Activated effector memory CD4-positive, alpha-beta T cell treated with anti-CD3 and anti-CD28 coated beads, Interleukin-2, amount 50 U/mL, for 16 hours (primary cell): ENCODE measurements around the gene PNKP.
"Not testable (repeated sequence)": the region's sequence is repeated elsewhere in the genome, so short reads cannot be mapped to it uniquely, and the experiment has no call there.

Source experiments
- DNase-seq: peaks from one replicate; pipeline ENCODE4 v3.0.0-alpha.2; 2020

PNKP gene

DNA sequence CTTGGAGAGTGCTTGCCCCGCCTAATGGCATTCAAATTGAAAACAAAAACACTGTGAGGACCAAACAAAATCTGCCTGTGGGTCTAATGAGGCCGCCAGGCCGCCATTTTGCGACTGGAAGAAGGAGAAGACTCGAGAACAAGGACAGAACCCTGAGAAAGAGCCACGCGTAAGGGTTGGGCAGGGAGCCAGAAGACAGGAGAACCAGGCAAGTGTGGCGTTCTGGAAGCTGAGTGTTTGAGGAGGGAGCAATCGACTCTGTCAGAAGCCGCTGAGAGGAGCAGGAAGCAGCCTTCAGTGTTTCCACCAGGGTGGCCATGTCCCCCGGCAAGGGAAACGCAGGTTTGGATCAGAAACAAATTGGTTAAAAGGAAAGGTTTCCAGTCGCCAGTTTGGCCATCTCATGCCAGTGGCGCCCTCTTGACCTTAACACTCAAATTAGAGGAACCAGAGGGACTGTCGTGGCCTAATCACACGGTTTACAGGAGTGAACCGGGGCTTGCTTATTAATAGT, 26.6 kb downstream of the PNKP start:
- no peak for DNase-seq

- no peak for DNase-seq
Measured at GRCh38 chr19:49840321-49840720, 27.1 kb downstream of the PNKP start.

GRCh38 chr19:49839713-49840112, 27.7 kb downstream of the PNKP start:
- no peak for DNase-seq

DNA sequence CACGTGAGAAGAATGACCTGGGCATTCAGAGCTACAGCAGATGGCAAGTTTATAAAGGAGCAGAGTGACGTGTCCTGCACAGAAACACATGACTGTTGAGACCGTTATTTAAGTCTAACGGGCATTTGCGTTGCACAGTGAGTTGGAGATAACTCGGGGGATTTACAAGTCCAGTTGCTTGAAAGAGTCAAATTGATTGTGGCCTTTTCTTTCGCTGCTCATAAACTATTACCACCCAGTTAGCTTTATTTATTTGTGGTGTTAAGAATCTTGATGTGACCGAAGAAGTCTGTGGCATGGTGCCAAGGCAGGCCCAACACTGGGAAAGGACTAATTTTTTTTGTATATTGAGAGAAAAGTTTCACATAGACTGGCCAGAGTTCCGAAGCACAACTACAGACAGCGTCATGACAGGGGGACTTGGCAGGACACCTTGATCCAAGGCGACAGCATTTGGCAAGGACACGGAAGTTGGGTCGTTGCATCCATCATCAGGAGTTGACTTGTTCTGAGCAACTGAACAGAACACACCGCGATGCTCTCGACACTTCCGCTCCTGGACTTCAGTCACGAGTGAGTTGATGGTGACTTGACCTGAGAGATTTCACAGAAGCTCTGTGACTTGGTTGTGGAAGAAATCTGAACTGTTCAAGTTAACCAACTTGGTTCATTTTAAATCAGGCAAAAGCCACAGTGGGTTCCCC, 28.3 kb downstream of the PNKP start:
- no peak for DNase-seq

DNA sequence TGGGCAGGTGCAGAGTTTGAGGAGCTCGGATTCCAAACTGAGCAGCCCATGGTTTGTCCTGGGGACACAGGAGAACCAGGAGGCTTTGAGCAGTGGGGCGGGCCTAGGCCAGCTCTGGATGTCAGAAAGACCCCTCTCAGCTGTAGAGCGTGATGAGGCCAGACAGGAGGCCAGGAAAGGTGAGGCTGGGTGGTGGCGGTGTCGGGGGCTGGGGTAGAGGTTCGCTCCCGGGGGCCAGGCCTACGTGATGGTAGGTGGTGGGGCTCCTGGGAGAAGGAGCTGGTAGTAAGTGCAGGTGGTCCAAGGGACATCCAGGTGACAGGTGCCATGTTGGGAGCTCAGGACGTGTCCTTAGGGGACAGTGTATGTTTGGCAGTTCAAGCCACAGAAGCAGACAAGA, 30.0 kb downstream of the PNKP start:
- no peak for DNase-seq

DNA sequence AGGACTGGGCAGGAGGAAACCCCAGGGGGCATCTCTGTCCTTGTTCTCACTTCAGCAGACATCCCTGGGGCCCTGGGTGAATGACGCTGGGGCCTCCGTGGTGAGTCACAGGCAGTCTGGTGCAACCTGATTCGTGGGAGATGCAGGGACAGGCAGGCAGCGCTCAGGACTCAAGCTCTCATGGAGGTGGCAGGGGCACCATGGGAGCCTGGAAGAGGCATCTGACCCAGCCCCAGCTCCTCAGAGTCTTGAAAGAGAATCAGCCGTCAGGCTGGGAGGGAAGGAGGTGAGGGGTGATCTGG, 30.4 kb downstream of the PNKP start:
- no peak for DNase-seq

- DNase-seq = no peak
Measured at GRCh38 chr19:49836176-49837008, 31.0 kb downstream of the PNKP start.

- DNase-seq = no peak
Measured at GRCh38 chr19:49835562-49835961, 31.8 kb downstream of the PNKP start.

DNA sequence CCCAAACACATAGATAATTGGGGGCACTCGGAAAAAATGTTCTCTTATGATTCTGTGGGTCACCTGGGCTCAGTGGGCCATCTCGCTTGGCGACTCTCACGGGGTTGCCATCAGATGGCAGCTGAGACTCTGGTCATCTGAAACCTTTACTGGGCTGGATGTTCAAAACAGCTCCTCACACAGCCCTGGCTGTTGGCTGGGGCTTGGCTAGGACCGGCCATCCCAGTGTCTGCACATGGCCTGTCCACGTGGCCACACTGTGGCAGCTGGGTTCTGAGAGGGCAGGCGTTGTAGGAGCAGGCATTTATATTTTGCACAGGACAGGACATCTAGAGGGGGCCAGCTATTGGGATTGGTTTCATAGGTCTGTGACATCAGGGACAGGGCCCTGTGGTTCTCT, 33.8 kb downstream of the PNKP start:
- DNase-seq = no peak

DNA sequence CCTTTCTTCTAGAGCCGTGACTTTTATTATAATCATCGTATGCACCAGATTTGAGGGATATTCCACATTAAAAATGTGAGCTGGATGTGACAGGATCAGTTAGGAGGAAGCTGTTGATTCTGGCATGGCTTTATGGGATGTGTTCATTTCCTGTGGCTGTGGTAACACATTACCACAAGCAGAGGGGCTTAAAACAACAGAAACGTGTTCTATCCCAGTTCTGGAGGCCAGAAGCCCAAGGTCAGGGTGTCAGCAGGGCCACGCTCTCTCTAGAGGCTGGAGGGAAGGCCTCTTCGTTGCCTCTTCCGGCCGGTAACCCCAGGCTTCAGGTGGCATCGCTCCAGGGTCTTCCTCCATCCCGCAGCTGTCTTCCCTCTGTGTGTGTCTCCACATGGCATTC, 34.8 kb downstream of the PNKP start:
- no peak for DNase-seq

DNA sequence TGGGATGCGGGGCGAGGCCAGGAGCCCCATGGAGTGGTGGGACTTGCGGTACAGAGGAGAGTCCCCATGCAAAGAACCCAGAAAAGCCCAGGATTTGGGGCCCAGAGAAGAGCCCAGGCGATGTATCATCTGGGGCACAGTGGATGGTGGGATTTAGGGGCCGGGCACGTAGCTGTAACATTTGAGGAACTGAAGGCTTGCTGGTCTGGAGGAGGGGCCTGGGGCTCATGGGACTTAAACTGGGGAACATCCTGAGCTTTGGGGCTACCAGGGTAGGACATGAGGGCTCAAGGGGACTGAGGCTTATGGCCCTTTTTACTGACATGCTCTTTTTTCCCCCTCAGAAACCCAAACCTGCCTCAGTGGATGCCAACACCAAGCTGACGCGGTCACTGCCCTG, 35.8 kb downstream of the PNKP start:
- no peak for DNase-seq

GRCh38 chr19:49830766-49831165, 36.6 kb downstream of the PNKP start:
- no peak for DNase-seq

- no peak for DNase-seq
Measured at GRCh38 chr19:49829721-49830120, 37.7 kb downstream of the PNKP start.

DNA sequence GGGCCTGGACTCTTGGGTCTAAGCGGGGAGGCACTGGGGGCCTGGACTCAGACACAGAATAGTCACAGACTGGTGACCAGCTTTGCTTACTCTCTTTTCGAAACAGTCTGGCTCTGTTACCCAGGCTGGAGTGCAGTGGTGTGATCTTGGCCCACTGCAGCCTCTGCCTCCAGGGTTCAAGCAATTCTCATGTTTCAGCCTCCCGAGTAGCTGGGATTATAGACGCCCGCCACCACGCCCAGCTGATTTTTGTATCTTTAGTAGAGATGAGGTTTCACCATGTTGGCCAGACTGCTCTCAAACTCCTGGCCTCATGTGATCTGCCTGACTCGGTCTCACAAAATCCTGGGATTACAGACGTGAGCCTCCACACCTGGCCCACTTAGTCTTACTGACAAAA, 38.2 kb downstream of the PNKP start:
- DNase-seq = no peak

DNA sequence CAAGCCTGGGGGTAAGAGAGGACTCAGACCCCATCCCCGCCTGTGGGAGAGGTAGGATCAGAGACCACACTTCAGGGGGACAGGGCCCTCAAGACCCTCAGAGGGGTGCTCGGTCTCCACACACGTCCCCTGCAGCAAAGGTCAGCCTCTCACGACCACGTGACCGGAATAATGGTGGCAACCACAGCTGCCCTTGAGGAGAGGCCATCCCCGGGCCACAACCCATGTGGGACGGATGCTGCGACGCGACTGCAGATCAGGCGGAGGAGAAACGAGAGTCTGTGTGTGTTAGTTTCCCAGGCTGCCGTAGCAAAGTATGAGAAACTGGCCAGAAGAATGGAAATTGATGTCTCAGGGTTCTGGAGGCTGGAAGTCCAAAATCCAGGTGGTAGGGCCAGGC, 40.3 kb downstream of the PNKP start:
- no peak for DNase-seq

GRCh38 chr19:49824662-49825061, 42.7 kb downstream of the PNKP start:
- no peak for DNase-seq

- DNase-seq = no peak
Measured at GRCh38 chr19:49823472-49823871, 43.9 kb downstream of the PNKP start.

DNA sequence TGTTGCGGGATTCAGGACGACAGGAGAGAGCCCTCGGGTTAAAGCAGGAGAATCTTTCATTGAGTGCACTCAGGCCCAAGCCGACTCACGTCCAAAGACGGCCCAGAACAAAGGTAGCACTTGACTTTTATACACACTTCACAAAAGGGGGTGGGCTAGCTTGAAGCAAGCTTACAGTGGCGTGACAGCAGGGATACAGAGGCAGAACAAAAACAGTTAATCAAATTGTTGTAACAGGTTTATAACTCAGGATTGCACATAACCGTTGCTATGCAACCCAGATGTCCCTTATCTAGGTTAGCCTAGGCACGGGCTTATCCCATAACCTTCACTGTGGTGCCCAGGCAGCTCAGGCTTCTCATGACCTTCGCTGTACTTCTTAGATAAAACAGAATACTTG, 47.3 kb downstream of the PNKP start:
- DNase-seq = no peak

DNA sequence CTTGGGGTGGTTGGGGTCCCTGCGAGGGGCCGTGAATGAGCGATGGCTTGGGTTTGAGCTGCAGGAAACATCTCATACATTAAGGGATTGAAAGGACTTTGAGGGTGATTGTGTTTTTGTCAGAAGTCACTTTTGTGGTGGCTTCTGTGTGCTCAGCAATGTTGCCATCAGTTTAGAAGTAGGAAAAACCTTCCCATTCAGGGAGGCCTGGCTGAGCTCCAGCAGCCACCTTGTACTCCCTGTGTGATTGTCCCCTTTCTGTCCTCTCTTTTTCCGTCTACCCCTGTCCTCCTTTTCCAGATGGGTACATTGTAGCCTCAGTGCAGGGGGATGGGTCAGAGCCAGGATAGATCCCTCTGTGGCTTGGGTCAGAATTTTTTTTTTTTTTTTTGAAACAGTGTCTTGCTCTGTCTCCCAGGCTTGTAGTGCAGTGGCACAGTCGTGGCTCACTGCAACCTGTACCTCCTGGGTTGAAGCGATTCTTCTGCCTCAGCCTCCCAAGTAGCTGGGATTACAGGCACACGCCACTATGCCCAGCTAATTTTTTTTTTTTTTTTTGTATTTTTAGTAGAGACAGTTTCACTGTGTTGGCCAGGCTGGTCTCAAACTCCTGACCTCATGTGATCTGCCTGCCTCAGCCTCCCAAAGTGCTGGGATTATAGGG, 47.8 kb downstream of the PNKP start:
- not testable (repeated sequence) for DNase-seq

DNA sequence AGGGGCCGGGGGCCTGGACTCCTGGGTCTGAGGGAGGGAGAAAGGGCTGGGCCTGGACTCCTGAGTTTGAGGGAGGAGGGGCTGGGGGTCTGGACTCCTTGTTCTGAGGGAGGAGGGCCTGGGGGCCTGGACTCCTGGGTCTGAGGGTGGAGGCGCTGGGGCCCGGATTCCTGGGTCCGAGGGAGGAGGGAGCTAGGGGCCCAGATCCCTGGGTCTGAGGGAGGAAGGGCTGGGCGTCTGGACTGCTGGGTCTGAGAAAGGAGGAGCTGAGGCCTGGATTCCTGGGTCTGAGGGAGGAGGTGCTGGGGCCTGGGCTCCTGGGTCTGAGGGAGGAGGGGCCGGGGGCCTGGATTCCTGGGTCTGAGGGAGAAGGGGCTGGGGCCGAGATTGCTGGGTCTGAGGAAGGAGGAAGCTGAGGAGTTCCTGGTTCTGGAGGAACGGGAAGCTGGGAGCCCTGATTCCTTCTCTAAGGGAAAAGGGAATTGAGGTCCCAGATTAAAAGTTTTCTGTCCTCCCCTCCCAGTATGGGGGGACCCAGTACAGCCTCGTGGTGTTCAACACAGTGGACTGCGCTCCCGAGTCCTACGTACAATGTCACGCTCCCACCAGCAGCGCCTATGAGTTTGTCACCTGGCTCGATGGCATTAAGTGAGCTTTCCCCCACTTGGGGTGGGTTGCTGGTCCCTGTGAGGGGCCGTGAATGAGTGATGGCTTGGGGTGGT, 48.6 kb downstream of the PNKP start:
- DNase-seq = no peak

- peak; percentile 95 for DNase-seq
Measured at GRCh38 chr19:49817964-49818648, 49.3 kb downstream of the PNKP start, which contains the start of gene MED25. MED25 (plus strand) TSS chr19:49818289; CDS start chr19:49818342, 53 bp downstream.

DNA sequence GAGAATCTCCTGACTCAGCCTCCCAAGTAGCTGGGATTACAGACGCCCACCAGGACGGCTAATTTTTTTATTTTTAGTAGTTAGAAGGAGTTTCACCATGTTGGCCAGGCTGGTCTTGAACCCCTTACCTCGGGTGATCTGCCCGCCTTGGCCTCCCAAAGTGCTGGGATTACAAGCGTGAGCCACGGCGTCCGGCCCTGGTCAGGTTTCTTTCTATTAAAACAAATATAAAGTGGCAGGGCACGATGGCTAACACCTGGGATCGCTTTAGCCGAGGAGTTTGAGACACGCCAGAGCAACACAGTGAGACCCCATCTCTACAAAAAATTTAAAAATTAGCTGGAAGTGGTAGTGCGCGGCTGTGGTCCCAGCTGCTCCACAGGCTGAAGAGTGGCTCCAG, 50.8 kb downstream of the PNKP start:
- no peak for DNase-seq

- DNase-seq = no peak
Measured at GRCh38 chr19:49814010-49814409, 53.4 kb downstream of the PNKP start.
